ENCODE results near the gene ZNF333.
"Not testable (repeated sequence)": the region's sequence is repeated elsewhere in the genome, so short reads cannot be mapped to it uniquely, and the experiment has no call there.

The ZNF333 gene

DNA sequence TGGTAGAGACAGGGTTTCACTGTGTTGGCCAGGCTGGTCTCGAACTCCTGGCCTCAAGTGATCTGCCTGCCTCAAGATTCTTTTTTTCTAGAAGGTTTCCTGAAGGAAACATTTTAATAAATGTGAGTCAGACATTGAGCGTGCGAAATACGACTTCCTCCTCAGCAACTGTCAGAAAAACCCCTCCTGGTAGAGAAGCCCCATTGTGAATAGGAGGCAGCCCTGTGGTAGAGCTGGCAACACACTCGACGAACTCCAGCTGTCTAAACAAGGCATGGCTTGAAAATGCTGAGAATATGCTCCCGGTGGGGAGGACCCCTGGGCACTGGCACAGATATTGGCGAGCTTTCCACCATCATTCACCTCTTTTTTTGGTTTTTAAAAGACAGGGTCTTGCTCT lies 9.8 kb downstream of the ZNF333 start:
- DNase-seq (ENCODE audit: low read depth): no peak

DNA sequence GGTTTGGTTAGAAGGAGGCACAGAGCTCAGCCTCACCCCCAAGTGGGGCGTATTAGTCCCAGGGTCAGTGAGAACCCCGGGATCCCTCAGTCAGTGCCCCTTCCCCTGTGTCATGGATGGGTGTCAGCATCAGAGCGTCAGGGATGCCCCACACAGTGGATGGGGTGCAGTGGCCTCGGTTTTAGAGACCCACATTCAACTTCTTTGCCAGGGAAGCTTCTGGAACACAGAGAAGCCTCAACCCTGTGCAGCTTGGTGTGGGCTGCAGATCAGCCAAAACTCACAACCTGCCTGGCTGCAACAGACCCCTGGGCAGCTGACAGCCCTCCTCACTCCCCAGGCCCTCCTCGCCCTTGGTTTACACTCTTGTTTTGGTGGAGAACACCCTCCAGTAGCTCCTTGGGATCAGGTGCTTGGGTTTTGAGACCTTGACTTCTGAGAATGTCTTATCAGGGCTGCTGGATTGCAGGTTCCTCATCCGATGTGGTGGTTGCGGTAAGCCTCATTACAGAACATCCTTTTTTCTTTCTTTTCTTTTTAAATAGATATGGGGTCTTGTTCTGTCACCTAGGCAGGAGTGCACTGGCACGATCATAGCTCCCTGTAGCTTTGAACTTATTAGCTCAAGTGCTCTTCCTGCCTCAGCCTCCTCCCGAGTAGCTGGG lies 11.0 kb downstream of the ZNF333 start:
- DNase-seq (ENCODE audit: low read depth): no peak

GRCh38 chr19:14703833-14704232 lies 14.0 kb downstream of the ZNF333 start:
- no peak for DNase-seq (ENCODE audit: low read depth)

GRCh38 chr19:14704450-14704849 lies 14.6 kb downstream of the ZNF333 start:
- DNase-seq (ENCODE audit: low read depth): no peak

DNA sequence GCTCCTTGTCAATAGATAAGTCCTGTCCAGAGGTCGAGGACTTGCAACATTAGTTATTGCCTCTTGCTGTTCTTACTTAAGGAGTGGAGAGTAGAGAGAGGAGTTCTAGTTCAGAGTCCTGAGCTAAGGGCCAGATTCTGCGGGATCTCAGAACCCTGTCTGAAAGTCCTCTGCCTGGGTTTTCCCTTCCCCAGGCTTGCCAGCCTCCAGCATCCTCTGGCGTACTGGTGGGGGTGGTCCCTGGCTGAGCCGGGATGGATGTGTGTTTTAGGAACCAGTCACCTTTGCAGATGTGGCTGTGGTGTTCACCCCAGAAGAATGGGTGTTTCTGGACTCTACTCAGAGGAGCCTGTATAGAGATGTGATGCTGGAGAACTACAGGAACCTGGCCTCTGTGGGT lies 26.0 kb downstream of the ZNF333 start:
- no peak for DNase-seq (ENCODE audit: low read depth)

GRCh38 chr19:14718522-14719116 lies 28.8 kb downstream of the ZNF333 start:
- DNase-seq (ENCODE audit: low read depth): no peak

GRCh38 chr19:14719162-14719561 lies 29.3 kb downstream of the ZNF333 start:
- DNase-seq (ENCODE audit: low read depth): no peak

- DNase-seq (ENCODE audit: low read depth): no peak
These were observed 32.3 kb downstream of the ZNF333 start for GRCh38 chr19:14722127-14722526.

GRCh38 chr19:14728595-14728994 lies 38.7 kb downstream of the ZNF333 start:
- no peak for DNase-seq (ENCODE audit: low read depth)

- no peak for DNase-seq (ENCODE audit: low read depth)
These were observed 41.4 kb downstream of the ZNF333 start for GRCh38 chr19:14731200-14731599.

GRCh38 chr19:14732510-14732909 lies 42.7 kb downstream of the ZNF333 start:
- DNase-seq (ENCODE audit: low read depth): no peak

DNA sequence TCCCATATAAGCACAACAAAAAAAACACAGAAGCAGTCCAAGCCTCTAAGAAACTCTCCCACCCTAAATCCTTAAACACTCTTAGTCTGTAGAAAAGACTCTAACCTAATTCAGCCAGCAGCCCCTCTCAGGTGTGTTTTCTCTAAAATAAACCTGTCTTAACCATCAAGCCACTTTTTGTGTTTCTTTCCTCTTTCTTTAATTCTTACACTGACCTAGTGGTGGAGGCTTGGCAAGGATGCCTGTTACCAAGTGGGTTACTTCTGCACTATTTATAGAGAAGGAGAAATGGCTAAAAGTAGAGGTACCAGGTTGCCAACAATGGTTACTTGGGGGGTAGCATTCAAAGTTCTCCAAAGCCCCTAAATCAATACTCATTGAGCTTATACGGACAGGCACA lies 43.7 kb downstream of the ZNF333 start:
- no peak for DNase-seq (ENCODE audit: low read depth)

DNA sequence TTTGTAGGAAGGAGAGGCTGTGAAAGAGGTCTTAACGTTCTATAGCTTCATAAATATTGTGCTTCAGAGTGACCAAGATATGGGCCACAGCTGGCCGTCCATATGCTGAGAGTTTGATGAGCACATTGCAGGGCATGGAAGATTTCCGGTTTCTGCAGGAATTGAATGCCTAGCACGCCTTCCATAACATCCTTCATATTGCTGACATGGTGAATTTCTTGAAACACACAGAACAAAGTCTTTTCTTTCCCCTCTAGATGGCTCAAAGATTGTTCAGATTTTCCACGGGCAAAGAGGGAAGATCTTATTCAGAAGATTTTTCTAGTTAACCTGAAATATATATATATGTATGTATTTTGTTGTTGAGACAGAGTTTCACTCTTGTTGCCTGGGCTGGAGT lies 46.1 kb downstream of the ZNF333 start:
- DNase-seq (ENCODE audit: low read depth): no peak

DNA sequence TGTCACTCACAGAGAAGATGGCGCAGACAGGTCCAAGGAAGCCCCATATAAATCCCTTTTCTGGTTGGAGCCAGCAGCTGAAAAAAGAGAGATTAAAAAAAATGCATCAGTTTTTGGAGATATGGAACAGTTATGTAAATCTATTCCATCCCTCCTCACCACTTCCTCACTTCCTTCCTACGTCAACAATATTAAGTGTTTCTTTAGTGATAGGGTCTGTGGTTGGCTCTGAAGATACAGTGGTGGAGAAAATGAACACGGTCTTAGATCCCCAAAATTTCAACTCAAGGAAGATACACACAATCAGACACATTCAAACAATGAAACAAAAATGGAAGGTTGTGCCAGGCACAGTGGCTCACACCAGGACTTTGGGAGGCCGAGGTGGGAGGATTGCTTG lies 57.0 kb downstream of the ZNF333 start:
- DNase-seq (ENCODE audit: low read depth): no peak

DNA sequence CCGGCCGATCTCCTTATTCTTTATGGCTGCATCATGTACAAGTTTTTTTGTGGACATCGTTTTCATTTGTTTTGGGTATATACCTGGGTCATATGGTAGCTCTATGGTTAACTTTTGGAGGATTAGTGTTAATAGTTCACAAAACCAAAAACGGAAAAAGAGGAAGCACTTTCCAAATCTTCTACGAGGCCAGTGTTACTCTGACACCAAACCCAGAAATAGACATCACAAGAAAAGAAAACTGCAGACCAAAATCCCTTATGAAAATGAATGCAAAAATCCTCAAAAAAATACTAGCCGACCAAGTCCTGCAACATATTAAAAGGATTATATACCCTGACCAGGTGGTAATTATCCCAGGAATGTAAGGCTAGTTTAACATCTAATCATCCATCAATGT lies 58.8 kb downstream of the ZNF333 start:
- no peak for DNase-seq (ENCODE audit: low read depth)

DNA sequence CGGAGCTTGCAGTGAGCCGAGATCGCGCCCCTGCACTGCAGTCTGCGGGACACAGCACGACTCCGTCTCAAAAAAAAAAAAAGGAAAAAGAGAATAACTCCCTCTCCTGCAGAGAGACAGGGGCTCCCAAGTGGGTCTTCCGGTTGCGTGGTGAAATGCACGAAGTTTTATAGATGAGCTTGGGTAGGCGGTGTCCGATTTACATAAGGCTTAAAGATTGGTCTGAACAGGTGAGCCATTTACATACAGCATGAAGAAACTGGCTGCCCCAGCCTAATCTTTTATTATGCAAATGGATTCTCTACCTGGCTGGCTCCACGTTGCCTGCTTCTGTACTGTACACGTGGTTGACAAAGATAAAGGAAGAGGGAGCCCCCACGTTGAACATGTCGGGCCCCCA lies 69.0 kb downstream of the ZNF333 start:
- DNase-seq (ENCODE audit: low read depth): no peak

DNA sequence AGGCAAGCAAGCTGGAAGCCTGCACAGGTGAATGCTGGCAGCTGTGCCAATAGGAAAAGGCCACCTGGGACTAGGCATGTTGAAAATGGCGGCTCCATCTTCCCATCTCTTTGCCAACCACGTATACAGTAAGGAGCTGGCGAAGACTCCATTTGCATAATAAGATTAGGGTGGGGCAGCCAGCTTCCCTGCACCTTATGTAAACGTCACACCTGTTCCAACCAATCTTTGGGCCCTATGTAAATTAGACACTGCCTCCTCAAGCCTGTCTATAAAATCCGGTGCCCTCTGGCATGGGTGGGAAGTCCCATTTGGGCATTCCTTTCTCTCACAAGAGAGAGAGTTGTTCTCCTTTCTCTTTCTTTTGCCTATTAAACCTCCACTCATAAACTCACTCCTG lies 71.8 kb downstream of the ZNF333 start:
- no peak for DNase-seq (ENCODE audit: low read depth)

DNA sequence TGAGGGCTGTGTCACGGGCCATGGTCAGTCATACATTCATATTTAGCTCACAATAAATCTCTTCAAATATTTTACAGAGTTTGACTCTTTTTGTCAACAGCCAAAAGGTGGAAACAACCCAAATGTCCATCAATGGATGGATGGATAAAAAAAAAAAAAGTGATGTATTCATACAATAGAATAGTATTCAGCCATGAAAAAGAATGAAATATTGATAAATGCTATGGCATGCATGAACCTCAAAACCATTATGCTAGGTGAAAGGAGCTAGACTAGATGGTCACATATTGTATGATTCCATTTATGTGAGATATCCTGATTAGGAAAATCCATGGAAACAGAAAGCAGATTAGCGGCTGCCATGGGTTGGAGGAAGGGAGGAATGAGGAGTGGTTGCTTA lies 72.3 kb downstream of the ZNF333 start:
- DNase-seq (ENCODE audit: low read depth): no peak

GRCh38 chr19:14763497-14764145 lies 73.8 kb downstream of the ZNF333 start:
- DNase-seq (ENCODE audit: low read depth): no peak

DNA sequence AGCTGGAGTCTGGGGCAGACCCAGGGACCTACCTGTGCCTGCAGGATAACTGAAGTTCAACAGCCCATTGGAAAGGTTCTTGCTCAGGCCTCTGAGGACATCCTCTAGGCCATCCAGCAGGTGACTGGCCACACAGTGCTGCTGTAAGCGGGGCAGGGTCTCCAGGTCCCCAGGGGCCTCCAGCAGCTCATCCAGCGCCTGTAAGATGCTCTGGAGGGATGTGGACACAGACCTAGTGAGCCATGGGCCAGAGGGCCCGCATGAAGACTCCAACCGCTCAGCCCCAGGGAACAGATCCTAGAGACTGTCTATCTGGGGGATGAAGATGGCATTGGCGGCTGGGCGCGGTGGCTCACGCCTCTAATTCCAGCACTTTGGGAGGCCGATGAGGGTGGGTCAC lies 74.6 kb downstream of the ZNF333 start:
- DNase-seq (ENCODE audit: low read depth): no peak

GRCh38 chr19:14765403-14765802 lies 75.6 kb downstream of the ZNF333 start:
- not testable (repeated sequence) for DNase-seq (ENCODE audit: low read depth)

DNA sequence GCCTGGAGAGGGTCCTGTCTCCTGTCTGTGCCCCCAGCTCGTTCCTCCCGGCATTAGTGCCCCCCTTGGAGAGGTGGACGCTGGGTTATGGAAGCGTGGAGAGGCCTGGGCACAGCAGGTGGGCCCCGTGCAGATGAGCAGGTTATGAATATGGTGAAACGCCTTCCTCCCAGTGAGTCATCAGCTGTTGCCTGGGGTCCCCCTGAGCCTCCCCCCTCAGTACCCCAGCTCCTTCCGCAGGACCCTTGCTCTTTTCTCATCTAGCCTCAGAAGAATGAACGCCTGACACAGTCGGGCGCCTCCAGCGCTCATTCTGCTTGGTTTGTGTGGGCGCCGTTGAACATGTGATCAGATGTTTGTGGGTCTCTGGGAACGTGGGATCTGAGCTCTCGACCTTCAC lies 76.0 kb downstream of the ZNF333 start:
- DNase-seq (ENCODE audit: low read depth): not testable (repeated sequence)

DNA sequence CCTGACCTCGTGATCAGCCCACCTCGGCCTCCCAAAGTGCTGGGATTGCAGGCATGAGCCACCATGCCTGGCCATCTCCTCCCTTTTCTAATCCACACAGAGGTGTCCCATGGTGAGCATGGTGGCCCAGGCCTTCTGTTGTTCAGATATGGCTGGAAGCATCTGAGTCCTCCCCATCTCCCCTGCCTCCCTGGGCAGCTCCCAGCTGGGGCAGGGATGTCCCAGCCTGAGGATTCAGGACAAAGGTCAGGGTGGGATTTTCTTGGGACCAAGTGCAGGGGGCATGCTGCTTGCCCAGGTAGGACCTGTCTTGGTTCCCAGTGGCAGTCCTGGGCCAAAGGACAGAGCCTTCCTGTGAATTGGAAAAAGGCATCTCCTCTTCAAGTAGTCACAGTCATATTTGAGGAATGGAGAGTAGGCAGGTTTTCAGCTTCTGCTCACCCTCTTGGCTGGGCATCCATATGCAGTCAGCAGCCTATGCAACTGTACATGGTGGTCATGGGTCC lies 77.7 kb downstream of the ZNF333 start:
- no peak for DNase-seq (ENCODE audit: low read depth)

GRCh38 chr19:14768001-14768400 lies 78.2 kb downstream of the ZNF333 start:
- DNase-seq (ENCODE audit: low read depth): no peak
